GM19467 (cell line): ENCODE measurements around the gene SGCD.

ENCODE experiments used
- ATAC-seq: cut with Tn5 transposase; IDR thresholded peaks from one replicate; pipeline ENCODE4 v1.9.1; 2021; ENCODE audit warnings: mild to moderate bottlenecking, moderate library complexity; ENCODE audit not compliant: unreplicated experiment

SGCD gene

GRCh38 chr5:156361436-156362109 is 34.6 kb downstream of the SGCD start:
- no peak for ATAC-seq

- ATAC-seq = no peak
Observed at GRCh38 chr5:156363861-156364260, 36.9 kb downstream of the SGCD start.

- no peak for ATAC-seq
Observed at GRCh38 chr5:156366521-156366920, 39.6 kb downstream of the SGCD start.

GRCh38 chr5:156367597-156367996 is 40.6 kb downstream of the SGCD start:
- no peak for ATAC-seq

- peak; percentile 43 for ATAC-seq
Observed at GRCh38 chr5:156375895-156376495, 49.0 kb downstream of the SGCD start.

- peak; percentile 36 for ATAC-seq
Observed at GRCh38 chr5:156376751-156377150, 49.8 kb downstream of the SGCD start.

GRCh38 chr5:156378159-156378558 is 51.2 kb downstream of the SGCD start:
- peak; percentile 47 for ATAC-seq

- no peak for ATAC-seq
Observed at GRCh38 chr5:156379206-156379605, 52.2 kb downstream of the SGCD start.

GRCh38 chr5:156380848-156381247 is 53.9 kb downstream of the SGCD start:
- ATAC-seq = no peak

GRCh38 chr5:156383510-156384265 is 56.7 kb downstream of the SGCD start:
- no peak for ATAC-seq

GRCh38 chr5:156385416-156385815 is 58.5 kb downstream of the SGCD start:
- ATAC-seq = no peak

- no peak for ATAC-seq
Observed at GRCh38 chr5:156386976-156387375, 60.0 kb downstream of the SGCD start.

- ATAC-seq = no peak
Observed at GRCh38 chr5:156387391-156387790, 60.4 kb downstream of the SGCD start.

GRCh38 chr5:156388233-156388632 is 61.3 kb downstream of the SGCD start:
- no peak for ATAC-seq

GRCh38 chr5:156391139-156391538 is 64.2 kb downstream of the SGCD start:
- ATAC-seq = no peak

- ATAC-seq = no peak
Observed at GRCh38 chr5:156393980-156394379, 67.0 kb downstream of the SGCD start.

GRCh38 chr5:156394642-156395305 is 67.8 kb downstream of the SGCD start:
- no peak for ATAC-seq

GRCh38 chr5:156395306-156395675 is 68.3 kb downstream of the SGCD start:
- no peak for ATAC-seq

GRCh38 chr5:156396063-156396829 is 69.3 kb downstream of the SGCD start:
- ATAC-seq = no peak

GRCh38 chr5:156396830-156397081 is 69.8 kb downstream of the SGCD start:
- ATAC-seq = no peak

- no peak for ATAC-seq
Observed at GRCh38 chr5:156399323-156399722, 72.4 kb downstream of the SGCD start.
